ENCODE results near the gene CLDN5.

DNA sequence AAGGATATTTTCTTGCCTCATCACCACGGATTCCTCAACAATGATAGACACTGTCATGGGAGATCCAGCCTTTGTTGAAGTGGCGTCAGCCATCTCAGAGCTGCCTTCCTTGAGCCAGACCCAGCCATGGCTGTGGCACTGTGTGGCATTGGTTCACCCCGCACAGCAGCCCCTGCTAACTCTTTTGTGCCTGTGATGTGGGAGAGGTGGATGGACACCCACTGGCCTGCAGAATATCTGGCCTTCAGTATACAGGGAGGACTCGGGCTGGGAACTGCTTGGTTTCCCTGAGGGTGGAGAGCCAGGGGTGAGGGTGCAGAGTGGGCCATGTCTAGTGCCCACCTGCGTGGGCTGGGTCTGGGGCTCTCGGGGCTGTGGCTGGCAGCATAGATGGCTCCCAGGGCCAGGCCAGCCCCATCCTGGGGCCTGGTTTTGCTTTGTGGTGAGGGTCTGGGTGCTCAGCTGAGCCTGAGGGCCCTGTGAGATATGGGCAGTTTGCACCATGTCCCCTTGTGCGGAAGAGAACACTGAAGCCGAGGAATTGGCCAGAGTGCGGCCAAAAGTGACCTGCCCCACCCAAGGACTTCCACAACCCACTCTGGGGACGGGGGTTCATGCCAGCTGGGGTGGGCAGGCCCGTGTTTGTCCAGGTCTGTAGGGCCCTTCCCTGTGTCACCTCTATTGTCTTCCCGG lies 6.1 kb downstream of the CLDN5 start:
- TF ChIP-seq RCOR1 (IDR thresholded peaks at IDR 0.05; ENCODE audit: insufficient replicate concordance, low read length): no peak
- TF ChIP-seq MXI1 (IDR thresholded peaks at IDR 0.05; ENCODE audit: borderline replicate concordance, low read depth, low read length): no peak
- TF ChIP-seq BHLHE40 (IDR thresholded peaks at IDR 0.05; ENCODE audit: low read depth, low read length): no peak
- TF ChIP-seq, protein P1, sequence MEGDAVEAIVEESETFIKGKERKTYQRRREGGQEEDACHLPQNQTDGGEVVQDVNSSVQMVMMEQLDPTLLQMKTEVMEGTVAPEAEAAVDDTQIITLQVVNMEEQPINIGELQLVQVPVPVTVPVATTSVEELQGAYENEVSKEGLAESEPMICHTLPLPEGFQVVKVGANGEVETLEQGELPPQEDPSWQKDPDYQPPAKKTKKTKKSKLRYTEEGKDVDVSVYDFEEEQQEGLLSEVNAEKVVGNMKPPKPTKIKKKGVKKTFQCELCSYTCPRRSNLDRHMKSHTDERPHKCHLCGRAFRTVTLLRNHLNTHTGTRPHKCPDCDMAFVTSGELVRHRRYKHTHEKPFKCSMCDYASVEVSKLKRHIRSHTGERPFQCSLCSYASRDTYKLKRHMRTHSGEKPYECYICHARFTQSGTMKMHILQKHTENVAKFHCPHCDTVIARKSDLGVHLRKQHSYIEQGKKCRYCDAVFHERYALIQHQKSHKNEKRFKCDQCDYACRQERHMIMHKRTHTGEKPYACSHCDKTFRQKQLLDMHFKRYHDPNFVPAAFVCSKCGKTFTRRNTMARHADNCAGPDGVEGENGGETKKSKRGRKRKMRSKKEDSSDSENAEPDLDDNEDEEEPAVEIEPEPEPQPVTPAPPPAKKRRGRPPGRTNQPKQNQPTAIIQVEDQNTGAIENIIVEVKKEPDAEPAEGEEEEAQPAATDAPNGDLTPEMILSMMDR (conservative IDR thresholded peaks at IDR 0.05; ENCODE audit: low read depth, low read length): no peak
- TF ChIP-seq, protein P2, sequence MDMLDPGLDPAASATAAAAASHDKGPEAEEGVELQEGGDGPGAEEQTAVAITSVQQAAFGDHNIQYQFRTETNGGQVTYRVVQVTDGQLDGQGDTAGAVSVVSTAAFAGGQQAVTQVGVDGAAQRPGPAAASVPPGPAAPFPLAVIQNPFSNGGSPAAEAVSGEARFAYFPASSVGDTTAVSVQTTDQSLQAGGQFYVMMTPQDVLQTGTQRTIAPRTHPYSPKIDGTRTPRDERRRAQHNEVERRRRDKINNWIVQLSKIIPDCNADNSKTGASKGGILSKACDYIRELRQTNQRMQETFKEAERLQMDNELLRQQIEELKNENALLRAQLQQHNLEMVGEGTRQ (IDR thresholded peaks at IDR 0.05; ENCODE audit: low read depth, low read length): no peak
- TF ChIP-seq POLR2A (IDR thresholded peaks at IDR 0.05; ENCODE audit: low read depth, low read length): no peak
- TF ChIP-seq MAFK (IDR thresholded peaks at IDR 0.05; ENCODE audit: low read depth, low read length): no peak
- no peak for TF ChIP-seq SMC3 (IDR thresholded peaks at IDR 0.05; ENCODE audit: low read depth, low read length)
- TF ChIP-seq CEBPB (IDR thresholded peaks at IDR 0.05; ENCODE audit: low read depth, low read length): no peak
- TF ChIP-seq FOS (IDR thresholded peaks at IDR 0.05; ENCODE audit: low read depth, low read length): no peak
- TF ChIP-seq NFE2L2 (IDR thresholded peaks at IDR 0.05; ENCODE audit: low read depth, low read length): no peak
- TF ChIP-seq MAZ (IDR thresholded peaks at IDR 0.05; ENCODE audit: borderline replicate concordance, low read depth, low read length): no peak
